CD14-positive monocyte (primary cell): Measurements from ENCODE around the gene CCN5. TPM values are rescaled to one million over a fixed set of nuclear protein-coding genes. Genes with fewer than 3 reads are reported as not detected.
A peak's percentile ranks its signal among the peaks of the same experiment; 100 is the strongest.

Experiments
- DNase-seq, 3 donors: peaks; one replicate each; pipeline ENCODE4 v3.0.0-alpha.2; 2011 to 2022
- H2AFZ ChIP-seq: 2 replicates; pipeline ENCODE4 v1.6.0; 2012; ENCODE audit warnings: mild to moderate bottlenecking, low read depth, low read length, inconsistent platforms; ENCODE audit not compliant: insufficient read depth, poor library complexity, severe bottlenecking
- H3K27ac ChIP-seq, 2 donors: 1 replicate in 1 of 2; 2 replicates in 1 of 2; pipeline ENCODE4 v1.5.1; 2012 to 2013; ENCODE audit warnings: low read length in 2 of 2, control low read depth in 1 of 2, inconsistent platforms in 1 of 2, low read depth in 1 of 2, mild to moderate bottlenecking in 1 of 2
- H3K27me3 ChIP-seq, 2 donors: one replicate each; pipeline versions ENCODE4 v1.6.0 to v1.6.1; 2011 to 2013; ENCODE audit warnings: low read length in 2 of 2; ENCODE audit not compliant: control insufficient read depth in 2 of 2, insufficient read depth in 2 of 2
- H3K36me3 ChIP-seq, 2 donors: replicated peaks in 1 of 2; 1 replicate in 1 of 2; 2 replicates in 1 of 2; pipeline versions ENCODE4 v1.5.1 to v1.6.1; 2012 to 2013; ENCODE audit warnings: low read length in 2 of 2, control low read depth in 1 of 2, inconsistent platforms in 1 of 2, mild to moderate bottlenecking in 1 of 2; ENCODE audit not compliant: insufficient read depth in 2 of 2, control insufficient read depth in 1 of 2
- H3K4me1 ChIP-seq, 2 donors: 1 replicate in 1 of 2; 2 replicates in 1 of 2; pipeline versions ENCODE4 v1.5.1 to v1.6.1; 2012 to 2013; ENCODE audit warnings: low read length in 2 of 2, control low read depth in 1 of 2, inconsistent platforms in 1 of 2, mild to moderate bottlenecking in 1 of 2, moderate library complexity in 1 of 2; ENCODE audit not compliant: insufficient read depth in 2 of 2, control insufficient read depth in 1 of 2
- H3K4me2 ChIP-seq: replicated peaks from 2 replicates; pipeline ENCODE3; 2012; ENCODE audit warnings: low read length, moderate library complexity, mild to moderate bottlenecking; ENCODE audit not compliant: poor library complexity, severe bottlenecking; ENCODE audit errors: extremely low read depth
- H3K4me3 ChIP-seq, 3 experiments: fragments of 200-600 bp in 1 of 3; sonication (generic) in 1 of 3; replicated peaks in 1 of 3; 1 replicate in 2 of 3; 2 replicates in 1 of 3; pipeline ENCODE4 v1.5.1; 2011 to 2013; ENCODE audit warnings: low read length in 3 of 3, mild to moderate bottlenecking in 3 of 3, control low read depth in 2 of 3, low read depth in 2 of 3, inconsistent platforms in 1 of 3, moderate library complexity in 1 of 3
- H3K79me2 ChIP-seq: 2 replicates; pipeline ENCODE4 v1.6.0; 2012; ENCODE audit warnings: mild to moderate bottlenecking, control low read depth, inconsistent platforms, low read length, moderate library complexity; ENCODE audit not compliant: insufficient read depth
- H3K9ac ChIP-seq: 2 replicates; pipeline ENCODE4 v1.6.0; 2017; ENCODE audit warnings: low read length, mild to moderate bottlenecking; ENCODE audit not compliant: insufficient read depth, poor library complexity, severe bottlenecking
- H3K9me3 ChIP-seq, 2 donors: replicated peaks in 1 of 2; 1 replicate in 1 of 2; 2 replicates in 1 of 2; pipeline versions ENCODE4 v1.5.1 to v1.6.1; 2012 to 2013; ENCODE audit warnings: low read length in 2 of 2, control low read depth in 1 of 2; ENCODE audit not compliant: control insufficient read depth in 1 of 2, insufficient read depth in 1 of 2
- H4K20me1 ChIP-seq: 2 replicates; pipeline ENCODE4 v1.6.0; 2012; ENCODE audit warnings: mild to moderate bottlenecking, low read length, control low read depth, moderate library complexity; ENCODE audit not compliant: insufficient read depth
- H3K27ac Mint-ChIP-seq, 7 donors: one replicate each; pipeline ENCODE4 v1.8.0; 2020; ENCODE audit warnings: mild to moderate bottlenecking in 7 of 7, mixed read lengths in 7 of 7, moderate library complexity in 6 of 7, inconsistent platforms in 2 of 7
- H3K27me3 Mint-ChIP-seq, 3 donors: one replicate each; pipeline ENCODE4 v1.8.0; 2021 to 2022; ENCODE audit warnings: low read depth in 3 of 3, mild to moderate bottlenecking in 3 of 3, mixed read lengths in 3 of 3, moderate library complexity in 3 of 3, inconsistent platforms in 1 of 3
- H3K36me3 Mint-ChIP-seq, 2 donors: one replicate each; pipeline ENCODE4 v1.8.0; 2020; ENCODE audit warnings: mixed read lengths in 2 of 2, inconsistent platforms in 1 of 2, mild to moderate bottlenecking in 1 of 2
- H3K4me1 Mint-ChIP-seq: one replicate; pipeline ENCODE4 v1.8.0; 2020; ENCODE audit warnings: mild to moderate bottlenecking, mixed read lengths
- H3K4me3 Mint-ChIP-seq, 2 donors: one replicate each; pipeline ENCODE4 v1.8.0; 2020; ENCODE audit warnings: mild to moderate bottlenecking in 2 of 2, mixed read lengths in 2 of 2, moderate library complexity in 1 of 2
- H3K9me3 Mint-ChIP-seq, 7 donors: one replicate each; pipeline ENCODE4 v1.8.0; 2020 to 2022; ENCODE audit warnings: mixed read lengths in 7 of 7, mild to moderate bottlenecking in 6 of 7, moderate library complexity in 6 of 7, inconsistent platforms in 2 of 7
- CTCF ChIP-seq: fragments of 200-600 bp; IDR thresholded peaks from one replicate; pipeline ENCODE4 v1.8.0; 2022; ENCODE audit warnings: antibody characterized with exemption, mild to moderate bottlenecking
- WGBS: methylation state at CpG from one replicate; pipeline ENCODE4 v1.1.5; 2013; ENCODE audit warnings: missing lambda C conversion rate; ENCODE audit not compliant: insufficient coverage; 5-methylcytosine and 5-hydroxymethylcytosine counted together
- intact Hi-C, 2 donors: fragments of 100-400 bp; cut with micrococcal nuclease; formaldehyde crosslinking; loops; one replicate each; pipeline versions ENCODE4 v1.15.0 to v1.15.1; 2023
- polyA plus RNA-seq, 3 donors: library from polyadenylated mRNA; depleted of rRNA in 1 of 3; unstranded in 2 of 3; stranded (reverse) in 1 of 3; fragments of 300-500 nt in 2 of 3; fragments of >200 nt in 1 of 3; fragmentation: Illumina TruSeq in 2 of 3; gene quantifications; 1 replicate in 2 of 3; 2 replicates in 1 of 3; pipeline ENCODE4 v1.2.3, GENCODE V29; 2012 to 2021

CCN5 gene
- polyA plus RNA-seq, 3 donors = not detected

- Mint-ChIP-seq H3K4me1 (peaks cover 8% of the 10 kb centered on the region), H3K4me3 (no peak overlapping the region), H3K27ac (no peak overlapping the region), H3K36me3 (no peaks in the 10 kb centered on the region), H3K27me3 (peaks cover 1 to 6% (median 3%) of the 10 kb centered on the region in 3 donors), H3K9me3 (peaks cover 7 to 17% (median 13%) of the 10 kb centered on the region in 7 donors)
- H3K27me3 ChIP-seq = no peaks in the 10 kb centered on the region
- no peaks in the 10 kb centered on the region for H4K20me1 ChIP-seq
- TF ChIP-seq CTCF = no peak
- peaks cover 0 to 4% of the 10 kb centered on the region in 2 donors for H3K9me3 ChIP-seq
- no peak for DNase-seq
- H3K27ac ChIP-seq = no peak overlapping the region
- intact Hi-C loops = loop anchor here (5.0 to 10.0 kb wide), 2 partner anchors 48 to 520 kb away; partner anchors contain the start of gene OSER1 (in 2 of the 2)
- no peak overlapping the region for H3K4me2 ChIP-seq
- no peaks in the 10 kb centered on the region for H3K4me1 ChIP-seq
- H3K9ac ChIP-seq = no peak overlapping the region
- H2AFZ ChIP-seq = peak overlapping the region; percentile 82
- WGBS = 80% methylated on average over 1 of the region's 3 CpGs
- no peaks in the 10 kb centered on the region for H3K36me3 ChIP-seq
- H3K4me3 ChIP-seq = no peak overlapping the region
- H3K79me2 ChIP-seq = no peaks in the 10 kb centered on the region
These were observed 19.8 kb downstream of the CCN5 start for GRCh38 chr20:44734938-44735337.

- no peaks in the 10 kb centered on the region for H4K20me1 ChIP-seq
- Mint-ChIP-seq H3K27ac (peak overlapping the region; percentile 85 to 96 (median 93)), H3K9me3 (peaks cover 7 to 17% (median 13%) of the 10 kb centered on the region in 7 donors), H3K27me3 (peaks cover 1 to 6% (median 3%) of the 10 kb centered on the region in 3 donors), H3K4me3 (peak overlapping the region; percentile 74 to 88), H3K36me3 (no peaks in the 10 kb centered on the region), H3K4me1 (peaks cover 8% of the 10 kb centered on the region)
- peak overlapping the region; percentile 6 to 58 (median 26) for H3K4me3 ChIP-seq
- peaks cover 0 to 4% of the 10 kb centered on the region in 2 donors for H3K9me3 ChIP-seq
- H2AFZ ChIP-seq = peak overlapping the region; percentile 82
- no peaks in the 10 kb centered on the region for H3K27me3 ChIP-seq
- intact Hi-C loops = loop anchor here (10.0 kb wide), 1 partner anchor 521 kb away; the partner anchor contains the start of gene OSER1 (in 2 of the 2)
- H3K36me3 ChIP-seq = no peaks in the 10 kb centered on the region
- H3K4me1 ChIP-seq = no peaks in the 10 kb centered on the region
- TF ChIP-seq CTCF = no peak
- WGBS = 93% methylated on average over 3 of the region's 4 CpGs
- H3K9ac ChIP-seq = no peak overlapping the region
- peak overlapping the region in 1 of 2 donors; percentile 73 for H3K27ac ChIP-seq
- H3K79me2 ChIP-seq = no peaks in the 10 kb centered on the region
- peak overlapping the region; percentile 64 for H3K4me2 ChIP-seq
- no peak for DNase-seq
These were observed 20.6 kb downstream of the CCN5 start for GRCh38 chr20:44735816-44736169.
